Loucy (cell line): Measurements from ENCODE around the gene SENP3.

Experiments used
- H2AFZ ChIP-seq: fragments of 200-600 bp; sonication (generic); 2 replicates; pipeline ENCODE4 v1.6.0; 2016; ENCODE audit warnings: antibody characterized with exemption, mild to moderate bottlenecking, low read length, moderate library complexity
- H3F3A ChIP-seq: fragments of 200-600 bp; 2 replicates; pipeline ENCODE4 v1.6.0; 2016; ENCODE audit warnings: antibody characterized with exemption, low read depth, mild to moderate bottlenecking
- H3K27me3 ChIP-seq: fragments of 200-600 bp; sonication (generic); 2 replicates; pipeline ENCODE4 v1.6.1; 2014; ENCODE audit warnings: low read length, mild to moderate bottlenecking; ENCODE audit not compliant: insufficient read depth, poor library complexity, severe bottlenecking
- H3K36me3 ChIP-seq: fragments of 200-600 bp; sonication (generic); 2 replicates; pipeline ENCODE4 v1.6.1; 2016; ENCODE audit warnings: low read length; ENCODE audit not compliant: insufficient read depth
- H3K4me1 ChIP-seq: fragments of 200-600 bp; sonication (generic); 2 replicates; pipeline ENCODE4 v1.5.1; 2014; ENCODE audit warnings: low read length, mild to moderate bottlenecking; ENCODE audit not compliant: insufficient read depth, poor library complexity, severe bottlenecking
- H3K4me2 ChIP-seq: fragments of 200-600 bp; sonication (generic); 2 replicates; pipeline ENCODE4 v1.6.0; 2014; ENCODE audit warnings: antibody characterized with exemption, low read length, low read depth, mild to moderate bottlenecking; ENCODE audit not compliant: poor library complexity, severe bottlenecking
- H3K4me3 ChIP-seq: fragments of 200-600 bp; sonication (generic); 2 replicates; pipeline ENCODE4 v1.5.1; 2014; ENCODE audit warnings: low read length, mild to moderate bottlenecking, mixed read lengths; ENCODE audit not compliant: poor library complexity, severe bottlenecking
- H3K79me2 ChIP-seq: fragments of 200-600 bp; sonication (generic); 2 replicates; pipeline ENCODE4 v1.6.1; 2014; ENCODE audit warnings: low read length; ENCODE audit not compliant: insufficient read depth
- H3K9ac ChIP-seq: fragments of 200-600 bp; sonication (generic); 2 replicates; pipeline ENCODE4 v1.6.0; 2014; ENCODE audit warnings: mild to moderate bottlenecking, low read depth, low read length, moderate library complexity; ENCODE audit not compliant: poor library complexity, severe bottlenecking
- H3K9me2 ChIP-seq: fragments of 200-600 bp; sonication (generic); replicated peaks from 2 replicates; pipeline ENCODE4 v1.6.1; 2016; ENCODE audit warnings: low read depth, low read length, mixed read lengths
- H3K9me3 ChIP-seq: fragments of 200-600 bp; sonication (generic); 2 replicates; pipeline ENCODE4 v1.6.1; 2014; ENCODE audit warnings: mild to moderate bottlenecking, antibody characterized with exemption, low read length, low read depth; ENCODE audit not compliant: insufficient read depth
- H4K20me1 ChIP-seq: fragments of 200-600 bp; sonication (generic); 2 replicates; pipeline ENCODE4 v1.6.0; 2014; ENCODE audit warnings: antibody characterized with exemption, low read length, mild to moderate bottlenecking; ENCODE audit not compliant: insufficient read depth, poor library complexity, severe bottlenecking
- EZH2phosphoT487 ChIP-seq: fragments of 200-600 bp; IDR thresholded peaks from 2 replicates; pipeline ENCODE4 v1.6.1; 2018; ENCODE audit warnings: antibody characterized with exemption, mild to moderate bottlenecking, moderate library complexity, borderline replicate concordance
- TF ChIP-seq, protein P1 (sequence below): fragments of 200-600 bp; sonication (generic); conservative IDR thresholded peaks from 2 replicates; pipeline ENCODE4 v1.5.1; 2014; ENCODE audit warnings: mild to moderate bottlenecking, antibody characterized with exemption, low read length

SENP3 gene

DNA sequence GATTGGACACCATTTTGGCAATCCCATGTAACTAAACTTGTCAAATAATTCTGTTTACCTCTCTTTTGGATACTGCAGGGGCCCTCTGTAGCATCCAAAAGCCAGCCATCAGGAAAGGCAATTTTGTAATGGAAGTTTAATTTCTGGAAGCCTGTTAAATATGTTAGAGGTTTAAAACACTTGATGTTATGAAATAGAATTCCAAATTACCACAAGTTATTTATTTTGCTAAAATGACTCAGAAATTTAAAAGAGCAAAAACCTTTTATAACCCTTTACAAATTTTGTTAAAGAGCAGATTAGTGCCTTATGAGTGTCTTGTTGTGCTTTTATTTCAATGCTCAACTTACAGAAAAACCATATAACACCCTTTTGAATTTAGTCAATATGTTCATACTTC lies 32.9 kb upstream of the SENP3 start:
- no peak for TF ChIP-seq EZH2phosphoT487
- TF ChIP-seq, protein P1, sequence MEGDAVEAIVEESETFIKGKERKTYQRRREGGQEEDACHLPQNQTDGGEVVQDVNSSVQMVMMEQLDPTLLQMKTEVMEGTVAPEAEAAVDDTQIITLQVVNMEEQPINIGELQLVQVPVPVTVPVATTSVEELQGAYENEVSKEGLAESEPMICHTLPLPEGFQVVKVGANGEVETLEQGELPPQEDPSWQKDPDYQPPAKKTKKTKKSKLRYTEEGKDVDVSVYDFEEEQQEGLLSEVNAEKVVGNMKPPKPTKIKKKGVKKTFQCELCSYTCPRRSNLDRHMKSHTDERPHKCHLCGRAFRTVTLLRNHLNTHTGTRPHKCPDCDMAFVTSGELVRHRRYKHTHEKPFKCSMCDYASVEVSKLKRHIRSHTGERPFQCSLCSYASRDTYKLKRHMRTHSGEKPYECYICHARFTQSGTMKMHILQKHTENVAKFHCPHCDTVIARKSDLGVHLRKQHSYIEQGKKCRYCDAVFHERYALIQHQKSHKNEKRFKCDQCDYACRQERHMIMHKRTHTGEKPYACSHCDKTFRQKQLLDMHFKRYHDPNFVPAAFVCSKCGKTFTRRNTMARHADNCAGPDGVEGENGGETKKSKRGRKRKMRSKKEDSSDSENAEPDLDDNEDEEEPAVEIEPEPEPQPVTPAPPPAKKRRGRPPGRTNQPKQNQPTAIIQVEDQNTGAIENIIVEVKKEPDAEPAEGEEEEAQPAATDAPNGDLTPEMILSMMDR = no peak
- H3K79me2 ChIP-seq = no peaks in the 10 kb centered on the region

DNA sequence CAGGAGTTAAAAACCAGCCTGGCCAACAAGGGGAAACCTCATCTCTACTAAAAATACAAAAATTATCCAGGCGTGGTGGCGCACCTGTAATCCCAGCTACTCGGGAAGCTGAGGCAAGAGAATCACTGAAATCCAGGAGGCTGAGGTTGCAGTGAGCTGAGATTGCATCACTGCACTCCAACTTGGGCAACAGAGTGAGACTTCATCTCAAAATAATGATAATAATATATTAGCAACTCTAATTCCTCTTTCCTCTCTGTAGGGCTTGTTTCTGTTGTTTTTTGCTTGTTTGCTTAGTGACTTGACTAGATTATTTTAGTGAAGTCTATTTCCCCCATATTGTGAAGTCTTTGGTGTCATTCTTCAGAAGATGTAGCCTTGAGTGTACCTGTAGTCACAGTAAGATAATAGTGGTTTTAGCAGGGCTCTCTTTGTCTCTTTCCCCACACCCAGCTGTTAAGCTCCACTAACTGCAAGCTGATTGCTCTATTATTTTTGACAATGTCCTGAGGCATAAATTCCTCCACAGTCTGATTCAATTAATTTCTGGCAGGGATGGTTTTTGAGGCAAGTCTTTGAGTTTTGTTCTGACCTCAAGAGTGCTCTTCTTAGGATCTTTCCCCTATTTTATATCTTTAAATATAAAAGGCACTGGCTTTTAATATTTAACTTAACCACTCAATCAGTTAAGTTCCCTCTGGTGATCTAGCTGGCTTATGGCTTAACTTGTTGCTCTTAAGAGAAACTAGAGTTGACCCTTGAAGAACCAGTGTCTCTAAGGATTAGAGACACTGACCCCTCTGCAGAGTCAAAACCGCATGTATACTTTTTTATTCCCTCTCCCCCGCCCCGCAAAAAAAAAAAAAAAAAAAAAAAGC lies 31.5 kb upstream of the SENP3 start:
- H3K4me3 ChIP-seq = no peak overlapping the region
- H3K27me3 ChIP-seq = no peaks in the 10 kb centered on the region
- H3K36me3 ChIP-seq = no peaks in the 10 kb centered on the region
- H3K4me1 ChIP-seq = no peaks in the 10 kb centered on the region
- no peaks in the 10 kb centered on the region for H3K9me2 ChIP-seq
- H3K79me2 ChIP-seq = no peaks in the 10 kb centered on the region
- H3K9ac ChIP-seq = no peak overlapping the region
- no peak overlapping the region for H3K4me2 ChIP-seq
- TF ChIP-seq, protein P1 = no peak
- TF ChIP-seq EZH2phosphoT487 = no peak
- no peaks in the 10 kb centered on the region for H4K20me1 ChIP-seq
- no peaks in the 10 kb centered on the region for H3F3A ChIP-seq
- H2AFZ ChIP-seq = no peak overlapping the region
- H3K9me3 ChIP-seq = no peaks in the 10 kb centered on the region

More for the DNA sequence above, 32.9 kb upstream of the SENP3 start:
- H3K36me3 ChIP-seq = no peaks in the 10 kb centered on the region
- H3K9me3 ChIP-seq = no peaks in the 10 kb centered on the region
- no peak overlapping the region for H3K4me3 ChIP-seq
- H3F3A ChIP-seq = no peaks in the 10 kb centered on the region
- H3K9me2 ChIP-seq = no peaks in the 10 kb centered on the region
- H2AFZ ChIP-seq = no peak overlapping the region
- H3K27me3 ChIP-seq = no peaks in the 10 kb centered on the region
- no peak overlapping the region for H3K4me2 ChIP-seq
- no peak overlapping the region for H3K9ac ChIP-seq
- H3K4me1 ChIP-seq = no peaks in the 10 kb centered on the region
- no peaks in the 10 kb centered on the region for H4K20me1 ChIP-seq

DNA sequence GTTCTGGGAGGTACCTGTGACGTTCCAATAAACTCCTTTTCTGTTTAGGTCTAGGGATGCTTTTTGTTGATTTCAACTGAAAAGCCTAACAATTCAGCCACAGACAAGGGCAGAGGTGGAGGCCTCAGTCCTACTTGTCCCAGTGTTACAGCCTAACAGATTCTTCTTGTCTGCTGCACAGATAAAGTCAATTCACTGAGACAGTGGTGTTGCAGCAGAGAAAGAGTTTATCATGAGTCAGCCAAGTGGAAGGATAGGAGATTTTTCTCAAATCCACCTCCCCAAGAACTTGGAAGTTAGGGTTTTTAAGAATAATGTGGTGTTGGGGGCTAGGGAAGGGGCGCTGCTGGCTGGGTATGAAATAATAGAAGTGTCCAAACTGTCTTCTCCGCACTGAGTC lies 23.7 kb upstream of the SENP3 start:
- no peaks in the 10 kb centered on the region for H3K36me3 ChIP-seq
- H3K9me3 ChIP-seq = peaks cover 4% of the 10 kb centered on the region; the same call in 1 of the 2 replicates
- H3F3A ChIP-seq = no peaks in the 10 kb centered on the region
- H3K4me2 ChIP-seq = no peak overlapping the region
- no peaks in the 10 kb centered on the region for H3K9me2 ChIP-seq
- TF ChIP-seq, protein P1 = no peak
- no peak for TF ChIP-seq EZH2phosphoT487
- no peaks in the 10 kb centered on the region for H3K4me1 ChIP-seq
- no peak overlapping the region for H2AFZ ChIP-seq
- no peaks in the 10 kb centered on the region for H4K20me1 ChIP-seq
- H3K79me2 ChIP-seq = no peaks in the 10 kb centered on the region
- H3K9ac ChIP-seq = no peak overlapping the region
- no peak overlapping the region for H3K4me3 ChIP-seq
- no peaks in the 10 kb centered on the region for H3K27me3 ChIP-seq
